AG09319 (cell line): ENCODE measurements around the gene JMJD6.
"Not testable (repeated sequence)": the region's sequence is repeated elsewhere in the genome, so short reads cannot be mapped to it uniquely, and the experiment has no call there.

Source experiments
- DNase-seq: peaks from one replicate; pipeline ENCODE4 v3.0.0-alpha.2; 2010; ENCODE audit warnings: low read depth; ENCODE audit errors: extremely low read depth
- CTCF ChIP-seq: IDR thresholded peaks from 2 replicates; pipeline ENCODE4 v1.5.1; 2011; ENCODE audit warnings: low read depth, mild to moderate bottlenecking, inconsistent platforms, low read length, moderate library complexity

JMJD6 gene

GRCh38 chr17:76727745-76728456 is 1.5 kb upstream of the JMJD6 start:
- no peak for TF ChIP-seq CTCF
- DNase-seq = no peak

GRCh38 chr17:76726776-76727718 is 641 bp upstream of the JMJD6 start, which contains the start of gene METTL23:
TSS of gene METTL23 (plus strand) at chr17:76726839. CDS start at chr17:76729711, 2,872 bp downstream.
- DNase-seq = no peak
- TF ChIP-seq CTCF = peak; percentile 71

- no peak for TF ChIP-seq CTCF
- DNase-seq = no peak
These were observed 701 bp downstream of the JMJD6 start for GRCh38 chr17:76725580-76726230.

- DNase-seq = no peak
- no peak for TF ChIP-seq CTCF
These were observed 2.6 kb downstream of the JMJD6 start for GRCh38 chr17:76723812-76724211.

- not testable (repeated sequence) for DNase-seq
These were observed 3.4 kb downstream of the JMJD6 start for GRCh38 chr17:76722977-76723376.

- no peak for DNase-seq
- no peak for TF ChIP-seq CTCF
These were observed 4.1 kb downstream of the JMJD6 start for GRCh38 chr17:76722279-76722678.

- DNase-seq = no peak
- no peak for TF ChIP-seq CTCF
These were observed 4.9 kb downstream of the JMJD6 start for GRCh38 chr17:76721463-76721862.
